ENCODE results near the gene NSFL1C.

DNA sequence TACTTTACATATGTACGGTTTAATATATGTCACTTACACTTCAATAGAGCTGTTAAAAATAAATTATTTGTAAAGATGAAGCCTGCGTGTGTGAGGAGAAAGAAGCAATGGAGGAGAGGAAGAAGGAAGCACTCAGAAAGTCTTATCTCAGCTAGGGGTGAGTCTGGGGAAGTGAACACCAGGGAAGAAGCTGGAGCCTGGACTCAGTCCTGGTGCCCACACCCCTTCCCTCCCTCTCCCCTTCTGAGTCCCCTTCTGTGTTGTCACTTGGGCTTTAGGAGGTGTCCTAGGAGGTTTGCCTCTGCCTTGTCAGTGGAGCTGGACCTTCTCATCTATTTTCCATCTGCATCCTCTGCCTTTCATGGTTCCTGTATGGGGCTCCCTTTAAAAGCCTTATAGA lies 22.7 kb upstream of the NSFL1C start:
- no peak for TF ChIP-seq GATA2 (IDR thresholded peaks at IDR 0.05; ENCODE audit: low read depth, low read length)
- no peak for TF ChIP-seq GATA3 (IDR thresholded peaks at IDR 0.05; ENCODE audit: low read depth, low read length)
